Endothelial cell of umbilical vein (primary cell): ENCODE measurements around the gene HSD17B4.

Source experiments
- EZH2 ChIP-seq: IDR thresholded peaks from 2 replicates; pipeline ENCODE4 v1.6.1; 2012; ENCODE audit warnings: borderline replicate concordance, low read depth, mild to moderate bottlenecking, moderate library complexity, low read length, inconsistent platforms; ENCODE audit not compliant: severe bottlenecking
- FOS ChIP-seq: IDR thresholded peaks from 2 replicates; pipeline ENCODE4 v1.6.1; 2011; ENCODE audit warnings: mild to moderate bottlenecking, low read length, moderate library complexity, borderline replicate concordance; ENCODE audit not compliant: insufficient read depth
- GATA2 ChIP-seq: IDR thresholded peaks from 2 replicates; pipeline ENCODE4 v1.7.0; 2011; ENCODE audit warnings: low read depth, mild to moderate bottlenecking, moderate library complexity, mixed read lengths, low read length; ENCODE audit not compliant: insufficient read length, insufficient read depth
- JUN ChIP-seq: IDR thresholded peaks from 2 replicates; pipeline ENCODE4 v1.6.1; 2011; ENCODE audit warnings: borderline replicate concordance, low read depth; ENCODE audit not compliant: insufficient read length, insufficient read depth
- POLR2A ChIP-seq: IDR thresholded peaks from 2 replicates; pipeline ENCODE4 v1.6.1; 2012; ENCODE audit warnings: low read depth, mild to moderate bottlenecking, control low read depth, low read length
- POLR2AphosphoS5 ChIP-seq: IDR thresholded peaks from 2 replicates; pipeline ENCODE4 v1.6.1; 2012; ENCODE audit warnings: low read depth, mild to moderate bottlenecking, control low read depth, low read length, moderate library complexity; ENCODE audit not compliant: insufficient read depth
- TF ChIP-seq, protein P1 (sequence below): IDR thresholded peaks from 2 replicates; pipeline ENCODE4 v1.6.1; 2011; ENCODE audit not compliant: insufficient read depth, insufficient read length
- TF ChIP-seq, protein P2 (sequence below), 2 donors: IDR thresholded peaks; 1 replicate in 1 of 2; 2 replicates in 1 of 2; pipeline ENCODE4 v1.5.1; 2011; ENCODE audit warnings: low read length in 2 of 2, mild to moderate bottlenecking in 2 of 2, moderate library complexity in 2 of 2, control low read depth in 1 of 2, inconsistent platforms in 1 of 2, low read depth in 1 of 2; ENCODE audit not compliant: insufficient read depth in 1 of 2; ENCODE audit errors: extremely low read depth in 1 of 2

DNA sequence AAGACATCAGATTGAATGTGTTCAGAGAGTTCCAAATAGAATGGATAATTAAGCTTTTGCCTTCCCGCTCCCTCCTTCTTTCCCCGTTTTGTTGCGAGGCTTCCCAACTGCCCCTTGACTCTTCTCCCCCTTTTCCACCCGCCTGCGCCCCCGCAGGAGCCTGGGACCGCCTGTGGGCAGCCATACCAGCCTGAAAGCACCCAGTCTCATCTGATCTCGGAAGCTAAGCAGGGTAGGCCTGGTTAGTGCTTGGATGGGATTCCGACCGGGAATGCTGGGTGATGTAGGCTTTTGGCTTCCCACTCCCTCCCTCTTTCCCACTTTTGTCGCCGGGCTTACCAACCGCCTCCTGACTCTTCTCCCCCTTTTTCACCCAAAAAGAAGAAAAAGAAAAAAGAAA, 6.8 kb upstream of the HSD17B4 start:
- TF ChIP-seq POLR2A (no peak), POLR2AphosphoS5 (no peak), EZH2 (no peak), GATA2 (no peak), JUN (no peak), FOS (no peak)
- TF ChIP-seq, protein P1, sequence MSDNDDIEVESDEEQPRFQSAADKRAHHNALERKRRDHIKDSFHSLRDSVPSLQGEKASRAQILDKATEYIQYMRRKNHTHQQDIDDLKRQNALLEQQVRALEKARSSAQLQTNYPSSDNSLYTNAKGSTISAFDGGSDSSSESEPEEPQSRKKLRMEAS, result no peak
- TF ChIP-seq, protein P2, sequence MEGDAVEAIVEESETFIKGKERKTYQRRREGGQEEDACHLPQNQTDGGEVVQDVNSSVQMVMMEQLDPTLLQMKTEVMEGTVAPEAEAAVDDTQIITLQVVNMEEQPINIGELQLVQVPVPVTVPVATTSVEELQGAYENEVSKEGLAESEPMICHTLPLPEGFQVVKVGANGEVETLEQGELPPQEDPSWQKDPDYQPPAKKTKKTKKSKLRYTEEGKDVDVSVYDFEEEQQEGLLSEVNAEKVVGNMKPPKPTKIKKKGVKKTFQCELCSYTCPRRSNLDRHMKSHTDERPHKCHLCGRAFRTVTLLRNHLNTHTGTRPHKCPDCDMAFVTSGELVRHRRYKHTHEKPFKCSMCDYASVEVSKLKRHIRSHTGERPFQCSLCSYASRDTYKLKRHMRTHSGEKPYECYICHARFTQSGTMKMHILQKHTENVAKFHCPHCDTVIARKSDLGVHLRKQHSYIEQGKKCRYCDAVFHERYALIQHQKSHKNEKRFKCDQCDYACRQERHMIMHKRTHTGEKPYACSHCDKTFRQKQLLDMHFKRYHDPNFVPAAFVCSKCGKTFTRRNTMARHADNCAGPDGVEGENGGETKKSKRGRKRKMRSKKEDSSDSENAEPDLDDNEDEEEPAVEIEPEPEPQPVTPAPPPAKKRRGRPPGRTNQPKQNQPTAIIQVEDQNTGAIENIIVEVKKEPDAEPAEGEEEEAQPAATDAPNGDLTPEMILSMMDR (IDR thresholded peaks at IDR 0.05; ENCODE audit: extremely low read depth in 1 of 2, insufficient read depth in 1 of 2, low read depth in 1 of 2, low read length in 2 of 2), result no peak
